ENCODE measurements around the gene DOCK6. TPM values are rescaled to one million over a fixed set of nuclear protein-coding genes. Genes with fewer than 3 reads are reported as not detected.
A peak's percentile ranks its signal among the peaks of the same experiment; 100 is the strongest.

Gene DOCK6
- total and polyA plus RNA-seq, 10 of the 15 experiments (the other 5 are each of a cell fraction or from before 2014, with no cell fraction given), result 0.76 to 24.8 (median 4.7) TPM

DNA sequence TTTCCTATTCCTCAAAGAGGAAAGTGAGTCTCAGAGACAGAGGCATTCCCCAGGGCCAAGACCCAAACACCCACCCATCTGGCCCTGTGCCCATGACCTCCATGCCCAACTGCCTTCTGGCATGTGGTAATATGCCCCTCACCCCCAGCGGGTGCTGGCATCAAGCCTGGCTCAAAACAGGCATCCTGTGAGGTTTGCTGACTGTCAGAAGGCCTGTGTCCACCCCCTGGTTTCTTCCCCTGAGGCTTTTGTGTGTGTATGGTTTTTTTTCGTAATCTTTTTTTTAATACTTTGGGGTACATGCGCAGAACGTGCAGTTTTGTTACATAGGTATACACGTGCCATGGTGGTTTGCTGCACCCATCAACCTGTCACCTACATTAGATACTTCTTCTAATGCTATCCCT is 57.4 kb downstream of the DOCK6 start:
- Histone ChIP-seq H2AFZ (ENCODE audit: control insufficient read depth, low read depth, low read length) (no peak overlapping the region), H3K27me3 (replicated peaks in 1 of 2; ENCODE audit: control insufficient read depth in 2 of 2, insufficient read depth in 2 of 2, low read length in 1 of 2) (no peaks in the 10 kb centered on the region), H4K20me1 (ENCODE audit: control insufficient read depth, insufficient read depth) (no peaks in the 10 kb centered on the region), H3K4me2 (ENCODE audit: control insufficient read depth, insufficient read depth) (no peak overlapping the region), H3K36me3 (ENCODE audit: control insufficient read depth in 2 of 2, insufficient read depth in 2 of 2, low read length in 1 of 2) (no peaks in the 10 kb centered on the region), H3K4me1 (ENCODE audit: control insufficient read depth, insufficient read depth, low read length) (peaks cover 11% of the 10 kb centered on the region), H3K9ac (ENCODE audit: control insufficient read depth, insufficient read depth, low read length) (no peak overlapping the region), H3K4me3 (no peak overlapping the region), H3K79me2 (ENCODE audit: control insufficient read depth, insufficient read depth, low read length) (no peaks in the 10 kb centered on the region), H3K9me3 (replicated peaks; ENCODE audit: control insufficient read depth, insufficient read depth, low read length) (no peaks in the 10 kb centered on the region; the same call in 2 of the 3 replicates), H3K27ac (ENCODE audit: control insufficient read depth, insufficient read depth) (no peak overlapping the region)
- intact Hi-C loops (cut with micrococcal nuclease; ENCODE audit: unreplicated experiment) (loop anchor here (2.0 to 5.0 kb wide), 3 partner anchors 78 to 268 kb away; no protein-coding TSS in a partner anchor), in situ Hi-C loops (cut with MboI) (loop anchor here (5.0 kb wide), 1 partner anchor 168 kb away; no protein-coding TSS in a partner anchor)
- DNase-seq (ENCODE audit: low read depth, low spot score), result peak; percentile 26
- FAIRE-seq, result no peak
- 19% methylated on average over 5 of the region's 5 CpGs for WGBS (ENCODE audit: insufficient coverage, insufficient replicate concordance, low lambda C conversion rate, missing lambda C conversion rate)
- SMC1A ChIA-PET (ENCODE audit: uncharacterized antibody, unreplicated experiment), result interaction anchor here (0.9 to 1.9 kb wide), 6 partner anchors 50 to 169 kb away, joined by 3 to 10 read pairs (median 6); partner anchors contain the start of gene SPC24
- POLR2A ChIA-PET, result interaction anchor here (1.4 kb wide), 1 partner anchor 218 kb away, joined by 3 read pairs; no protein-coding TSS in a partner anchor
- CTCF ChIA-PET, result interaction anchor here (0.7 to 3.6 kb wide), 14 partner anchors 9 to 332 kb away, joined by 3 to 25 read pairs (median 4); no protein-coding TSS in a partner anchor
- ATAC-seq, result peak; percentile 44
- RAD21 ChIA-PET (ENCODE audit: unreplicated experiment), result interaction anchor here (0.6 to 1.8 kb wide), 8 partner anchors 50 to 244 kb away, joined by 3 to 13 read pairs (median 3); partner anchors contain the start of genes SMARCA4 and SPC24
- BruUV-seq (replicated peaks), result no TSS peak
- TF ChIP-seq SMC3 (IDR thresholded peaks at IDR 0.05; ENCODE audit: borderline replicate concordance, low read length) (no peak), CBX3 (IDR thresholded peaks at IDR 0.05; ENCODE audit: borderline replicate concordance, low read depth) (no peak), IRF3 (IDR thresholded peaks at IDR 0.05) (no peak), SUZ12 (IDR thresholded peaks at IDR 0.05; ENCODE audit: unreplicated experiment) (no peak), EGR1 (IDR thresholded peaks at IDR 0.05; ENCODE audit: borderline replicate concordance in 1 of 2, low read depth in 2 of 2, low read length in 2 of 2) (no peak), TAF1 (IDR thresholded peaks at IDR 0.05; ENCODE audit: borderline replicate concordance, low read depth, low read length) (no peak), ZNF24 (IDR thresholded peaks at IDR 0.05) (no peak), ZBED1 (IDR thresholded peaks at IDR 0.05; ENCODE audit: borderline replicate concordance) (no peak), JUNB (IDR thresholded peaks at IDR 0.05) (no peak), ZNF384 (IDR thresholded peaks at IDR 0.05; ENCODE audit: borderline replicate concordance, low read depth, low read length) (peak; percentile 55; the same call in 1 of the 2 replicates), FOS (IDR thresholded peaks at IDR 0.05; ENCODE audit: borderline replicate concordance, extremely low read depth, insufficient read length) (no peak), MYC (IDR thresholded peaks at IDR 0.05; ENCODE audit: insufficient read depth, insufficient read length, insufficient replicate concordance, low read length, severe bottlenecking) (no peak), ZNF207 (IDR thresholded peaks at IDR 0.05; ENCODE audit: borderline replicate concordance) (no peak), BHLHE40 (IDR thresholded peaks at IDR 0.05; ENCODE audit: borderline replicate concordance in 1 of 2, low read depth in 2 of 2, low read length in 1 of 2) (peak; percentile 52 to 81; a peak in 3 of 4 replicates), EP300 (IDR thresholded peaks at IDR 0.05; ENCODE audit: borderline replicate concordance in 1 of 2, control insufficient read depth in 1 of 2, low read depth in 2 of 2, low read length in 2 of 2) (no peak), MEF2B (IDR thresholded peaks at IDR 0.05; ENCODE audit: partially characterized antibody, poor library complexity, severe bottlenecking) (peak; percentile 23), CREB1 (IDR thresholded peaks at IDR 0.05; ENCODE audit: low read depth) (no peak), TBL1XR1 (IDR thresholded peaks at IDR 0.05; ENCODE audit: low read depth, low read length) (no peak)
- TF ChIP-seq, protein P1, sequence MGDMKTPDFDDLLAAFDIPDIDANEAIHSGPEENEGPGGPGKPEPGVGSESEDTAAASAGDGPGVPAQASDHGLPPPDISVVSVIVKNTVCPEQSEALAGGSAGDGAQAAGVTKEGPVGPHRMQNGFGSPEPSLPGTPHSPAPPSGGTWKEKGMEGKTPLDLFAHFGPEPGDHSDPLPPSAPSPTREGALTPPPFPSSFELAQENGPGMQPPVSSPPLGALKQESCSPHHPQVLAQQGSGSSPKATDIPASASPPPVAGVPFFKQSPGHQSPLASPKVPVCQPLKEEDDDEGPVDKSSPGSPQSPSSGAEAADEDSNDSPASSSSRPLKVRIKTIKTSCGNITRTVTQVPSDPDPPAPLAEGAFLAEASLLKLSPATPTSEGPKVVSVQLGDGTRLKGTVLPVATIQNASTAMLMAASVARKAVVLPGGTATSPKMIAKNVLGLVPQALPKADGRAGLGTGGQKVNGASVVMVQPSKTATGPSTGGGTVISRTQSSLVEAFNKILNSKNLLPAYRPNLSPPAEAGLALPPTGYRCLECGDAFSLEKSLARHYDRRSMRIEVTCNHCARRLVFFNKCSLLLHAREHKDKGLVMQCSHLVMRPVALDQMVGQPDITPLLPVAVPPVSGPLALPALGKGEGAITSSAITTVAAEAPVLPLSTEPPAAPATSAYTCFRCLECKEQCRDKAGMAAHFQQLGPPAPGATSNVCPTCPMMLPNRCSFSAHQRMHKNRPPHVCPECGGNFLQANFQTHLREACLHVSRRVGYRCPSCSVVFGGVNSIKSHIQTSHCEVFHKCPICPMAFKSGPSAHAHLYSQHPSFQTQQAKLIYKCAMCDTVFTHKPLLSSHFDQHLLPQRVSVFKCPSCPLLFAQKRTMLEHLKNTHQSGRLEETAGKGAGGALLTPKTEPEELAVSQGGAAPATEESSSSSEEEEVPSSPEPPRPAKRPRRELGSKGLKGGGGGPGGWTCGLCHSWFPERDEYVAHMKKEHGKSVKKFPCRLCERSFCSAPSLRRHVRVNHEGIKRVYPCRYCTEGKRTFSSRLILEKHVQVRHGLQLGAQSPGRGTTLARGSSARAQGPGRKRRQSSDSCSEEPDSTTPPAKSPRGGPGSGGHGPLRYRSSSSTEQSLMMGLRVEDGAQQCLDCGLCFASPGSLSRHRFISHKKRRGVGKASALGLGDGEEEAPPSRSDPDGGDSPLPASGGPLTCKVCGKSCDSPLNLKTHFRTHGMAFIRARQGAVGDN (IDR thresholded peaks at IDR 0.05), result peak; percentile 36; the same call in 1 of the 2 replicates
